Vagina (tissue), 2 donors: ENCODE data around the gene IRF8. TPM values are rescaled to one million over a fixed set of nuclear protein-coding genes. Genes with fewer than 3 reads are reported as not detected.

Experiments used
- DNase-seq, 2 donors: peaks; one replicate each; pipeline ENCODE4 v3.0.0-alpha.2; 2017; ENCODE audit errors: extremely low spot score in 2 of 2
- H3K27ac ChIP-seq: fragments of 200-600 bp; sonication (generic); one replicate; pipeline ENCODE4 v1.5.1; 2019
- H3K27me3 ChIP-seq: fragments of 200-600 bp; sonication (generic); one replicate; pipeline ENCODE4 v1.5.1; 2019
- H3K36me3 ChIP-seq, 2 donors: fragments of 200-600 bp; sonication (generic); one replicate each; pipeline ENCODE4 v1.5.1; 2017 to 2019
- H3K4me1 ChIP-seq: fragments of 200-600 bp; sonication (generic); one replicate; pipeline ENCODE4 v1.5.1; 2019
- H3K4me3 ChIP-seq, 2 donors: fragments of 200-600 bp; sonication (generic); 1 replicate in 1 of 2; 2 replicates in 1 of 2; pipeline ENCODE4 v1.5.1; 2016 to 2019
- H3K9me3 ChIP-seq: fragments of 200-600 bp; sonication (generic); one replicate; pipeline ENCODE4 v1.5.1; 2019
- POLR2A ChIP-seq, 2 donors: fragments of 450-650 bp; IDR thresholded peaks; one replicate each; pipeline ENCODE4 v1.6.1; 2017; ENCODE audit warnings: antibody characterized with exemption in 2 of 2, mild to moderate bottlenecking in 2 of 2, moderate library complexity in 2 of 2
- POLR2AphosphoS5 ChIP-seq, 2 donors: sonication (generic); formaldehyde crosslinking; IDR thresholded peaks; one replicate each; pipeline ENCODE4 v1.9.0; 2017; ENCODE audit warnings: antibody characterized with exemption in 2 of 2, mild to moderate bottlenecking in 2 of 2, low read depth in 1 of 2; ENCODE audit not compliant: insufficient read depth in 1 of 2
- intact Hi-C: fragments of 100-400 bp; cut with DNase I; formaldehyde crosslinking; loops from one replicate; pipeline ENCODE4 v1.15.1; 2023
- total RNA-seq: library from RNA; depleted of rRNA; stranded (reverse); fragments of >200 nt; gene quantifications from one replicate; pipeline ENCODE4 v1.2.3, GENCODE V29; 2016
- TF ChIP-seq, protein P1 (sequence below), 3 experiments: fragments of 450-650 bp in 2 of 3; fragments of 200-600 bp in 1 of 3; sonication (generic) in 1 of 3; IDR thresholded peaks; one replicate each; pipeline ENCODE4 v1.5.1; 2017 to 2019; ENCODE audit warnings: antibody characterized with exemption in 3 of 3, mild to moderate bottlenecking in 2 of 3, moderate library complexity in 2 of 3

The IRF8 gene
- total RNA-seq, 1 donor from 2014 or later = 7.6 TPM

DNA sequence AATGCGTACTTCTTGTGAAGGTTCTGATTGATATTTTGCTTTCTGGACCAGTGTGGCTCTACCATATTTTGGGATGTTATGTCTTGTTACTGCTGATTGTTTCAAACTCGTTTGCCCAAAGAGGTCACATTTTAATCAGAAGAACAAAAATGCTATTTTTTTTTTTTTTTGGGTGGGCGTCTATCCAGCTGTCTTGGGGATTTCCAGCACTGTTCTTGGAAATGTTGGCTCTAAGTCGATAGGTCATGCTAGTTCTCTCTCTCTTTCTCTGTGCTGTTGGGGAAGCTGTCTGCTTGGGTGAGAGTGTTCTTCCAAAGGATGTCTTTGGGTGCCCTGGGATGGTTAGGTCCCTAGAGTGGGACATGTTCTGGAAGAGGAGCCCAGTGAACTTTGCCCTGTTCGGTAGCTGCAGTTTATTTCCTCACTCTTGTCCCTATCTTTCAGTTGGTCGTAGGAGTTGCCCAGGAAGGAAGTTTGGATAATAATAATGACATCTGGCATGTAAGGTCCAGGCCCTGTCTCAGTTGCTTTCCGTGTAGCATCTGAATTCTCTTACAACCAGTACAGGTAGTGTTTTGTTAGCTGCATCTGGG is 2.9 kb downstream of the IRF8 start:
- H3K27ac ChIP-seq = no peak overlapping the region

DNA sequence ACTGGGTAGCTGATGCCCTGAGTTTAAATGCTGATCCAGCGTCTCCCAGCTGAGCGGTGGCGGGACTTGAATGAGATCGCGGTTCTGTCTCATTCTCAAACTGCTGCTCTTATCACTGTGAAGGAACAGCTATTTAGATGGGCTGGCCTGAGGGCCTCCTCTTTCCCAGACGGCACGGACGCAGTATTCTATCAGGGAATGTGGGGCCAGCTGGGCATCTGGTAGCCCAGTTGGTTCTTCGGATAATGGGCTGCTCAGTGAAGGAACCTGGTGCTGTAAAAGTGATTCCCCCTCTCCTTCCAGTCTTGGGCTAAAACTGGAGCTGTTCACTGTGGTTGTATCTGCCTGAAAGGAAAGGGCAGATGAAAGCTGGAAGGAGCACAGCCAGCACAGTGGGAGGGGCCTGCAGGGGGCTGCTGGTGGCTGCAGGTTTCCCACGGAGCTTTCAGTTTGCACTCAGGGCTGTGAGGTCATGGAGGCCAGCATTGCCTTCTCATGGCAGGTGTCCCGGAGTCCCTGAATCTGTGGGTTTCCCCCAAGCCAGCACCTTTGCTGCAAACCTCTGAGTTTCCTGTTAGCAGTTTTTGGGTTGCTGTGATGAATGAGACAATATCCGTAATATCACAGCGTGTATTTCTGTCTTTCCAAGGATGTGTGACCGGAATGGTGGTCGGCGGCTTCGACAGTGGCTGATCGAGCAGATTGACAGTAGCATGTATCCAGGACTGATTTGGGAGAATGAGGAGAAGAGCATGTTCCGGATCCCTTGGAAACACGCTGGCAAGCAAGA is 3.6 kb downstream of the IRF8 start:
- TF ChIP-seq POLR2AphosphoS5 (IDR thresholded peaks at IDR 0.05; ENCODE audit: insufficient read depth in 1 of 2, low read depth in 1 of 2) (no peak), POLR2A (IDR thresholded peaks at IDR 0.05) (no peak)
- TF ChIP-seq, protein P1, sequence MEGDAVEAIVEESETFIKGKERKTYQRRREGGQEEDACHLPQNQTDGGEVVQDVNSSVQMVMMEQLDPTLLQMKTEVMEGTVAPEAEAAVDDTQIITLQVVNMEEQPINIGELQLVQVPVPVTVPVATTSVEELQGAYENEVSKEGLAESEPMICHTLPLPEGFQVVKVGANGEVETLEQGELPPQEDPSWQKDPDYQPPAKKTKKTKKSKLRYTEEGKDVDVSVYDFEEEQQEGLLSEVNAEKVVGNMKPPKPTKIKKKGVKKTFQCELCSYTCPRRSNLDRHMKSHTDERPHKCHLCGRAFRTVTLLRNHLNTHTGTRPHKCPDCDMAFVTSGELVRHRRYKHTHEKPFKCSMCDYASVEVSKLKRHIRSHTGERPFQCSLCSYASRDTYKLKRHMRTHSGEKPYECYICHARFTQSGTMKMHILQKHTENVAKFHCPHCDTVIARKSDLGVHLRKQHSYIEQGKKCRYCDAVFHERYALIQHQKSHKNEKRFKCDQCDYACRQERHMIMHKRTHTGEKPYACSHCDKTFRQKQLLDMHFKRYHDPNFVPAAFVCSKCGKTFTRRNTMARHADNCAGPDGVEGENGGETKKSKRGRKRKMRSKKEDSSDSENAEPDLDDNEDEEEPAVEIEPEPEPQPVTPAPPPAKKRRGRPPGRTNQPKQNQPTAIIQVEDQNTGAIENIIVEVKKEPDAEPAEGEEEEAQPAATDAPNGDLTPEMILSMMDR (IDR thresholded peaks at IDR 0.05) = no peak
- Histone ChIP-seq H3K9me3 (no peaks in the 10 kb centered on the region), H3K27ac (no peak overlapping the region), H3K4me1 (peaks cover 12% of the 10 kb centered on the region), H3K27me3 (peaks cover 4% of the 10 kb centered on the region), H3K4me3 (no peak overlapping the region), H3K36me3 (no peaks in the 10 kb centered on the region)
- no peak for DNase-seq
- intact Hi-C loops = no loop called here

More for the DNA sequence above, 2.9 kb downstream of the IRF8 start:
- Histone ChIP-seq H3K4me1 (peaks cover 12% of the 10 kb centered on the region), H3K9me3 (no peaks in the 10 kb centered on the region), H3K27me3 (peaks cover 7% of the 10 kb centered on the region), H3K36me3 (no peaks in the 10 kb centered on the region), H3K4me3 (no peak overlapping the region)
- TF ChIP-seq POLR2AphosphoS5 (IDR thresholded peaks at IDR 0.05; ENCODE audit: insufficient read depth in 1 of 2, low read depth in 1 of 2) (no peak), POLR2A (IDR thresholded peaks at IDR 0.05) (no peak)
- TF ChIP-seq, protein P1 (IDR thresholded peaks at IDR 0.05) = no peak
- no peak for DNase-seq
- intact Hi-C loops = no loop called here

DNA sequence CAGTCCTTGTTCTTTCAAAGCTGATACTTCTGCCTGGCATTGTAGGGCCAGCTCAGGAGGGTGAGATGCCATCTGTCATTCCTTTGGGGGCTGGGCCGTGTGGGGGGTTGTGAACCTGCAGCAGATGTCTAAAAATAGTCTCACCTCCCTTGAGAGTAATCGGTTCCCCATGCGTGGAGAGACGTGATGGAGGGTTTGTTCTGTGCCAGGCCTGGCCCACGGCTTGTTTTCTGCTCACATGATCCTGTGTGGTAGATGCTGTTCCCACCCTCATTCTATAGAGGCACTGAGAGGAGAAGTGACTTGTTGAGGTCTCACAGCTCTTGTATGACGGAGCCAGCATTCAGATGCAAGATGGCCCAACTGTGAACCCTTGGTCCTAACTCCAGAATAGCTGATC is 4.6 kb downstream of the IRF8 start:
- TF ChIP-seq, protein P1 (IDR thresholded peaks at IDR 0.05) = no peak
- no peak for TF ChIP-seq POLR2A (IDR thresholded peaks at IDR 0.05)
- no peak for TF ChIP-seq POLR2AphosphoS5 (IDR thresholded peaks at IDR 0.05; ENCODE audit: insufficient read depth in 1 of 2, low read depth in 1 of 2)
- H3K9me3 ChIP-seq = no peaks in the 10 kb centered on the region
- peaks cover 7% of the 10 kb centered on the region for H3K4me1 ChIP-seq
- no peak overlapping the region for H3K4me3 ChIP-seq
- H3K27ac ChIP-seq = no peak overlapping the region
- DNase-seq = no peak
- intact Hi-C loops = no loop called here
- H3K27me3 ChIP-seq = peaks cover 3% of the 10 kb centered on the region
- H3K36me3 ChIP-seq = no peaks in the 10 kb centered on the region

DNA sequence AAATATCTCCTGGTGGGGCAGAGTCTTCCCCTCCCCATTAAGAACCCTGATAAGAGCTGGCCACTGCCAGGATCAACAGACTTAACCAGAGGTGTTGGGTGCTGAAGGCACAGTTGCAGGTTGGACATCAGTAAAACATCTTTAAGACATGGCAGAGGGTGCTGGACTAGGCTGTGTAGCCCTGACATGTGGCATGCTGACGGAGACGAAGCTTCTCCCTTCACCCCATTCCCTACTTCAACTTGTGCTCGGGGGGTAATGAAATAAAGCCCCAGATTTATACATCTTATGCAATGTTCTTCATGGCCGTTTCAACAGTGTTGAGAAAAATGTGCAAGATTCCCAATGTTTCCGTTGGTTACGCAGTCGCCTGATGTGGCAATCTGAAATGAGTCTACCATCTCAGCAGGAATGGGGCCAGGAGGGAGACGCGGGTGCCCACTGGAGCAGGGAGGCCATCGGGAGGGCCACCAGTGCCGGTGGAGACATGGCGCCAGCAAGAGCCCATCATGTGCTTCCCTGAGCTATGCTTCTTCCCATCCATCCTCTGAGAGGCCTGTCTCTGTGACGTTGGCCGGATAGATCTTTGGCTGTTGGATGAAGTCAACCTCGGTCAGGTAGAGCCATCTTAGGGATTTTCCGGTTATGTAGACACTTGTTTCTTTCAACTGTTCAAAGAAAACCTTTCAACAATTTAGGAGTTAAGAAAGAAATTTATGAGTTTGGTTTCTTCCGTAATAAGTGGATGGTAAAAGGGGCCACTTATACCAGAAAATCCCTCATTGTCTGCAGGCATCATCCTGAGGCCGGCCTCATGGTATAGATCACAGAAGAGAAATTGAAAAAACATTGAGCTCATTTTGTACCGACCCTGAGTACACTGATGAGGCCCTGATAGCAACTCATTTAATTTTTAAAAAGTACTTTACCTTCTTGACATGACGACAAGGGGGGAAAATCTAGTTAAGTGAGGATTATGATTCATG is 6.4 kb downstream of the IRF8 start:
- TF ChIP-seq, protein P1 (IDR thresholded peaks at IDR 0.05) = no peak
- TF ChIP-seq POLR2AphosphoS5 (IDR thresholded peaks at IDR 0.05; ENCODE audit: insufficient read depth in 1 of 2, low read depth in 1 of 2) (no peak), POLR2A (IDR thresholded peaks at IDR 0.05) (no peak)
- intact Hi-C loops = loop anchor here (2.0 kb wide), 1 partner anchor 59 kb away; no protein-coding TSS in a partner anchor
- no peaks in the 10 kb centered on the region for H3K36me3 ChIP-seq
- H3K27me3 ChIP-seq = no peaks in the 10 kb centered on the region
- H3K9me3 ChIP-seq = no peaks in the 10 kb centered on the region
- H3K27ac ChIP-seq = no peak overlapping the region
- no peaks in the 10 kb centered on the region for H3K4me1 ChIP-seq
- no peak for DNase-seq
- no peak overlapping the region for H3K4me3 ChIP-seq
